Body of pancreas (tissue), 4 donors: ENCODE data around the gene BABAM2. TPM values are rescaled to one million over a fixed set of nuclear protein-coding genes. Genes with fewer than 3 reads are reported as not detected.

Experiments
- ATAC-seq: fragments of 150-250 bp; one replicate; pipeline ENCODE4 v1.9.1; 2016
- DNase-seq, 4 donors: peaks; one replicate each; pipeline ENCODE4 v3.0.0-alpha.2; 2019
- H3K27ac ChIP-seq, 4 donors: fragments of 200-600 bp; sonication (generic); 1 replicate in 3 of 4; 2 replicates in 1 of 4; pipeline versions ENCODE4 v1.5.1 to v1.6.1; 2016 to 2019; ENCODE audit warnings: mild to moderate bottlenecking in 1 of 4, mixed read lengths in 1 of 4, moderate library complexity in 1 of 4
- H3K27me3 ChIP-seq, 2 donors: fragments of 200-600 bp; sonication (generic); one replicate each; pipeline ENCODE4 v1.6.0; 2016; ENCODE audit warnings: mild to moderate bottlenecking in 1 of 2
- H3K36me3 ChIP-seq, 2 donors: fragments of 200-600 bp; sonication (generic); replicated peaks in 1 of 2; 2 replicates each; pipeline ENCODE4 v1.5.1; 2016; ENCODE audit warnings: low read depth in 2 of 2; ENCODE audit not compliant: insufficient read depth in 1 of 2
- H3K4me1 ChIP-seq: fragments of 200-600 bp; sonication (generic); one replicate; pipeline ENCODE4 v1.6.0; 2016
- H3K4me3 ChIP-seq, 2 donors: fragments of 200-600 bp; sonication (generic); 1 replicate in 1 of 2; 2 replicates in 1 of 2; pipeline ENCODE4 v1.5.1; 2016 to 2019
- H3K9me3 ChIP-seq, 3 donors: fragments of 200-600 bp; sonication (generic); 1 replicate in 2 of 3; 2 replicates in 1 of 3; pipeline ENCODE4 v1.5.1; 2016
- POLR2A ChIP-seq, 3 donors: fragments of 450-650 bp; IDR thresholded peaks; one replicate each; pipeline ENCODE4 v1.6.1; 2016; ENCODE audit warnings: antibody characterized with exemption in 3 of 3, mild to moderate bottlenecking in 2 of 3
- WGBS, 2 donors: methylation state at CpG; one replicate each; pipeline ENCODE4 v1.1.5; 2017; 5-methylcytosine and 5-hydroxymethylcytosine counted together
- intact Hi-C: fragments of 100-400 bp; cut with DNase I; formaldehyde crosslinking; loops from one replicate; pipeline ENCODE4 v1.15.1; 2023
- total RNA-seq, 2 donors: library from RNA; depleted of rRNA; stranded (reverse); fragments of >200 nt; gene quantifications; one replicate each; pipeline ENCODE4 v1.1.0, GENCODE V29; 2016
- TF ChIP-seq, protein P1 (sequence below), 7 experiments: fragments of 450-650 bp in 4 of 7; fragments of 200-600 bp in 3 of 7; sonication (generic) in 3 of 7; IDR thresholded peaks; one replicate each; pipeline ENCODE4 v1.5.1; 2016 to 2019; ENCODE audit warnings: antibody characterized with exemption in 7 of 7

BABAM2 gene
- total RNA-seq, 2 donors from 2014 or later = 20.5 to 22.4 TPM

- Histone ChIP-seq H3K36me3 (no peaks in the 10 kb centered on the region), H3K27me3 (no peaks in the 10 kb centered on the region), H3K4me3 (no peak overlapping the region), H3K9me3 (no peaks in the 10 kb centered on the region), H3K4me1 (no peaks in the 10 kb centered on the region), H3K27ac (no peak overlapping the region)
- intact Hi-C loops = no loop called here
- ATAC-seq = no peak
- WGBS, 2 donors = 87 to 88% methylated on average over 3 of the region's 3 CpGs
- DNase-seq = no peak
- no peak for TF ChIP-seq POLR2A (IDR thresholded peaks at IDR 0.05)
- TF ChIP-seq, protein P1, sequence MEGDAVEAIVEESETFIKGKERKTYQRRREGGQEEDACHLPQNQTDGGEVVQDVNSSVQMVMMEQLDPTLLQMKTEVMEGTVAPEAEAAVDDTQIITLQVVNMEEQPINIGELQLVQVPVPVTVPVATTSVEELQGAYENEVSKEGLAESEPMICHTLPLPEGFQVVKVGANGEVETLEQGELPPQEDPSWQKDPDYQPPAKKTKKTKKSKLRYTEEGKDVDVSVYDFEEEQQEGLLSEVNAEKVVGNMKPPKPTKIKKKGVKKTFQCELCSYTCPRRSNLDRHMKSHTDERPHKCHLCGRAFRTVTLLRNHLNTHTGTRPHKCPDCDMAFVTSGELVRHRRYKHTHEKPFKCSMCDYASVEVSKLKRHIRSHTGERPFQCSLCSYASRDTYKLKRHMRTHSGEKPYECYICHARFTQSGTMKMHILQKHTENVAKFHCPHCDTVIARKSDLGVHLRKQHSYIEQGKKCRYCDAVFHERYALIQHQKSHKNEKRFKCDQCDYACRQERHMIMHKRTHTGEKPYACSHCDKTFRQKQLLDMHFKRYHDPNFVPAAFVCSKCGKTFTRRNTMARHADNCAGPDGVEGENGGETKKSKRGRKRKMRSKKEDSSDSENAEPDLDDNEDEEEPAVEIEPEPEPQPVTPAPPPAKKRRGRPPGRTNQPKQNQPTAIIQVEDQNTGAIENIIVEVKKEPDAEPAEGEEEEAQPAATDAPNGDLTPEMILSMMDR (IDR thresholded peaks at IDR 0.05) = no peak
Observed at GRCh38 chr2:28202719-28203118, 312.2 kb downstream of the BABAM2 start.

DNA sequence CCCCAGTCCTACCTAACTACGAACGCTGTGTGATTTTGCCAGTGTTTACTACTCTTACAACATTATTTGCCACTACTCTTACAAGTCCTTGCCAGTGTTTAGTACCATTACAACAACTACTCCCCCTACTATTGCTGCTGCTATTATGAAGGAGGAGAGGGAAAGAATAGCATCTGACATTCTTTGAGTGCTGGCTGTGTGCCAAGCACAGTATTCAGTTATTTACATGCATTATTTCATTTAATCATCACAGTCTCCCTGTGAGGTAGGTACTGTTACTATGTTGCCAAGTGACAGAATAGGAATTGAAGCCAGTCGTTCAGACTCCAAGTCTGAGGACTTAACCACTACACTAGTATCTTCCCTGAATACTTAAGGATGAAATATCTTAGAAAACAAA is 316.2 kb downstream of the BABAM2 start:
- H3K4me3 ChIP-seq = no peak overlapping the region
- no peaks in the 10 kb centered on the region for H3K4me1 ChIP-seq
- H3K36me3 ChIP-seq = no peaks in the 10 kb centered on the region
- ATAC-seq (no peak), DNase-seq (no peak)
- no peak overlapping the region for H3K27ac ChIP-seq
- TF ChIP-seq POLR2A (IDR thresholded peaks at IDR 0.05) = no peak
- TF ChIP-seq, protein P1 (IDR thresholded peaks at IDR 0.05) = no peak
- no peaks in the 10 kb centered on the region for H3K9me3 ChIP-seq
- H3K27me3 ChIP-seq = no peaks in the 10 kb centered on the region
- 78 to 83% methylated on average over 3 of the region's 3 CpGs for WGBS, 2 donors
- intact Hi-C loops = no loop called here

DNA sequence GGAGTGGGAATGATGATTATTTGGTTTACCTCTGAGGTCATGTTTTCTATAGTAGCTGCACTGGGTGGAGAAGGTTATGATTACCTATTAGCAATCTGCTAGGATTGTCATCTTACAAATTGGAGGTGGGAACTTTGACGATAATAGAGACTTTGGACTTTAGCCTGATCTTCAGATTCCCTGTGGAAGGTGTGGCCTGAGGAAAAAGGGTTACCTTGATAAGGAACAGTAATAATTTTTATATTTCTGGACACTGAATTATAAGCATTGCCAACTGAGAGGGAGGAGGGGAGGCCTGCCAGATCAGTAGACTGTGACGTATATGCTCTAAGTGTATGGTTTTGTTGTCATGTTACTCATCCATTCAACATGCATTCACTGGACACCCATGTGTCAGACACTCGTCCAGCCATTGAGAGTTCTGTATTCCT is 318.7 kb downstream of the BABAM2 start:
- Histone ChIP-seq H3K27me3 (no peaks in the 10 kb centered on the region), H3K4me3 (no peak overlapping the region), H3K9me3 (no peaks in the 10 kb centered on the region), H3K36me3 (no peaks in the 10 kb centered on the region), H3K4me1 (no peaks in the 10 kb centered on the region), H3K27ac (no peak overlapping the region)
- intact Hi-C loops = no loop called here
- ATAC-seq (no peak), DNase-seq (no peak)
- no peak for TF ChIP-seq POLR2A (IDR thresholded peaks at IDR 0.05)
- TF ChIP-seq, protein P1 (IDR thresholded peaks at IDR 0.05) = no peak
- 55% methylated on average over 3 of the region's 3 CpGs for WGBS, 2 donors

- no peaks in the 10 kb centered on the region for H3K27me3 ChIP-seq
- H3K4me3 ChIP-seq = no peak overlapping the region
- H3K36me3 ChIP-seq = no peaks in the 10 kb centered on the region
- H3K27ac ChIP-seq = no peak overlapping the region
- no peaks in the 10 kb centered on the region for H3K4me1 ChIP-seq
- no peaks in the 10 kb centered on the region for H3K9me3 ChIP-seq
- TF ChIP-seq, protein P1 (IDR thresholded peaks at IDR 0.05) = no peak
- no peak for TF ChIP-seq POLR2A (IDR thresholded peaks at IDR 0.05)
- DNase-seq (no peak), ATAC-seq (no peak)
- intact Hi-C loops = no loop called here
Observed at GRCh38 chr2:28209864-28210263, 319.3 kb downstream of the BABAM2 start.

DNA sequence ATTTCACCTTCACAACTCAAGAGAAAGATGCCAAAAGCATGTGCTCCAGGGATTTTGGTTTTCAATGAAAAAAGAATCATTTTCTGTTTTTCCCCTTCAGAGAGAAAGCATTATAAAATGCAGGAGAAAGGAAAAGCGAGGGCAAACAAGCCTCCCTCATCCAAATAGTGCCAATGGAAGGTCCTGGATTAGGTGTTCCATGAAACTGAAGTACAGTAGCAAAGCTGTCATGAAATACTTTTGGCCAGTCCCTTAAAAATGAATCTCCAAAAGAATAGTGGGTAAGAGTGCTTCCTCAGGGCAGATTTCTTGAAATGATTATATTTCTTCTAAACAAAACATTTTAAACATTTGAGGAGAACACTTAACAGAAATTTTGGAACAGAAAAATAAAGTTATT is 320.0 kb downstream of the BABAM2 start:
- Histone ChIP-seq H3K4me3 (no peak overlapping the region), H3K9me3 (no peaks in the 10 kb centered on the region), H3K27me3 (no peaks in the 10 kb centered on the region), H3K36me3 (no peaks in the 10 kb centered on the region), H3K27ac (no peak overlapping the region), H3K4me1 (no peaks in the 10 kb centered on the region)
- 91 to 100% methylated on average over 1 of the region's 1 CpG for WGBS, 2 donors
- ATAC-seq (no peak), DNase-seq (no peak)
- intact Hi-C loops = no loop called here
- TF ChIP-seq POLR2A (IDR thresholded peaks at IDR 0.05) = no peak
- TF ChIP-seq, protein P1 (IDR thresholded peaks at IDR 0.05) = no peak
